DMS 273 treated with DMSO at 0.1 percent for 48 hours (cell line): Measurements from ENCODE around the gene SERPINA7.
"Not testable (repeated sequence)": the region's sequence is repeated elsewhere in the genome, so short reads cannot be mapped to it uniquely, and the experiment has no call there.

Experiments used
- DNase-seq: peaks from one replicate; lab custom pipeline; 2025; lab: John Stamatoyannopoulos, UW

The SERPINA7 gene, protein sequence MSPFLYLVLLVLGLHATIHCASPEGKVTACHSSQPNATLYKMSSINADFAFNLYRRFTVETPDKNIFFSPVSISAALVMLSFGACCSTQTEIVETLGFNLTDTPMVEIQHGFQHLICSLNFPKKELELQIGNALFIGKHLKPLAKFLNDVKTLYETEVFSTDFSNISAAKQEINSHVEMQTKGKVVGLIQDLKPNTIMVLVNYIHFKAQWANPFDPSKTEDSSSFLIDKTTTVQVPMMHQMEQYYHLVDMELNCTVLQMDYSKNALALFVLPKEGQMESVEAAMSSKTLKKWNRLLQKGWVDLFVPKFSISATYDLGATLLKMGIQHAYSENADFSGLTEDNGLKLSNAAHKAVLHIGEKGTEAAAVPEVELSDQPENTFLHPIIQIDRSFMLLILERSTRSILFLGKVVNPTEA

GRCh38 chrX:106038625-106039024 lies at the start of gene SERPINA7:
SERPINA7 (minus strand) TSS chrX:106038727; CDS start chrX:106037058, 1,669 bp downstream.
- DNase-seq = no peak

DNA sequence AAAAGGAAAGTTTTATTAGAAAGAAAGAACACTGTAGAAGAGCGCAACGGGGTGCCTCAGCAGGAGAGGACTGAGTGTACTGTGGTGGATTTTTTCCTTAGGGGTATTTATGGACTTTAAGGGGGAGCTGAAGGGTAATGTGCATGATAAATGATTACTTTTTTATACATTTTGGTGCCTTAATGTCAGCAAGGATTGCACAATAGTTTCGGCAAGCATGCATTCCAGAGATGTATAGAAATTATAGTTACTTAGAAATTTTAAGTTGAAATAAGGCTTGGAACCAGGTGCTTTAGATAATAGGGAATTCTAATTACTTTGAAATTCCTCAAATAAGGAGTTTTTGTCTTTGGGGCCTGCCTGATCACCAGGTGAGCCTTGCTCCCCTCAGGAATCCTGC lies 30.5 kb upstream of the SERPINA7 start:
- no peak for DNase-seq

DNA sequence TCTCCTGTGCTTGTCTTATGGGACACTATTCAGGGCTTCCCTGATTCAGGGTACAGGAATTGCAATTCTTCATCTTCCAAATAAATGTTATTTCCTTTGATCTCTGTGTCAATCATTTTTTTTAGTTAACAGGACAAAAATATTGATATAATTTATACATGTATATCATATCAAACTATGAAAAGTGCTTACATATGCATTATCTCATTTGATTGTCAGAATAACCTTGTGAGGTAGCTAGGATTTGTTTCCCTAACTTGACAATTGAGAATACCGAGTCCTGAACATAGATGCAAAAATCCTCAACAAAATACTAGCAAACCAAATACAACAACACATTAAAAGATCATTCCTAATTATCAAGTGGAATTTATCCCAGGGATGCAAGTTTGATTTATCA lies 11.5 kb upstream of the SERPINA7 start:
- DNase-seq = no peak

- DNase-seq = no peak
These were observed 3.8 kb upstream of the SERPINA7 start for GRCh38 chrX:106042296-106042695.

GRCh38 chrX:106040861-106041260 lies 2.3 kb upstream of the SERPINA7 start:
- no peak for DNase-seq

- no peak for DNase-seq
These were observed 1.4 kb upstream of the SERPINA7 start for GRCh38 chrX:106039920-106040319.

GRCh38 chrX:106037835-106038473 lies 573 bp downstream of the SERPINA7 start:
- DNase-seq = no peak

DNA sequence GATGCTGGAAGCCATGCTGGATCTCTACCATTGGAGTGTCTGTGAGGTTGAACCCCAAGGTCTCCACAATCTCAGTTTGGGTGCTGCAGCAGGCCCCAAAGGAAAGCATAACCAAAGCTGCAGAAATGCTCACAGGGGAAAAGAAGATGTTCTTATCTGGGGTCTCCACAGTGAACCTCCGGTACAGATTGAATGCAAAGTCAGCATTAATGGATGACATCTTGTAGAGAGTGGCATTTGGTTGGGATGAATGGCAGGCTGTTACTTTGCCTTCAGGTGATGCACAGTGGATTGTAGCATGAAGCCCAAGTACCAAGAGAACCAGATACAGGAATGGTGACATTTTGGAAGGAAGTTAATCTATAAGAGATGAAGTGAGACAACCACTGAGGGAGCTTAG lies 1.8 kb downstream of the SERPINA7 start:
- DNase-seq = no peak

GRCh38 chrX:106035064-106035463 lies 3.5 kb downstream of the SERPINA7 start:
- DNase-seq = no peak

- no peak for DNase-seq
These were observed 14.6 kb downstream of the SERPINA7 start for GRCh38 chrX:106023947-106024346.

DNA sequence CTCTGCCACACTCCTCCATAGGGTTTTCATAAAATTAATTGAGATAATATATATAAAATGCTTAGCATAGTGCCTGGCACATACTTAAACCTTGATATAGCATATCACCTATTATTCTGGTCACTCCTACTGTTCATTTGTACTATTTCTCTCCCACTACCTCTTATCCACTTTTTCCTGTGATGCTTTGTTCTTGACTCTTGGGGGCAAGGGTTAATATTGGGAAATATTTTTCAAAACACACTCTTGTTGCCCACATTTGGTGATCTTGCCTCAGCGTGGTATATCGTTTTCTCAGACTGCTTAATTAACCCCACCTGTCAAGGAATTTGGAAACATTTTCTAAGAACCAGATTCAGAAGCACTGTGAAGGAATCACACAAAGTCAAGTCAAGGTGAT lies 16.3 kb downstream of the SERPINA7 start:
- DNase-seq = no peak

DNA sequence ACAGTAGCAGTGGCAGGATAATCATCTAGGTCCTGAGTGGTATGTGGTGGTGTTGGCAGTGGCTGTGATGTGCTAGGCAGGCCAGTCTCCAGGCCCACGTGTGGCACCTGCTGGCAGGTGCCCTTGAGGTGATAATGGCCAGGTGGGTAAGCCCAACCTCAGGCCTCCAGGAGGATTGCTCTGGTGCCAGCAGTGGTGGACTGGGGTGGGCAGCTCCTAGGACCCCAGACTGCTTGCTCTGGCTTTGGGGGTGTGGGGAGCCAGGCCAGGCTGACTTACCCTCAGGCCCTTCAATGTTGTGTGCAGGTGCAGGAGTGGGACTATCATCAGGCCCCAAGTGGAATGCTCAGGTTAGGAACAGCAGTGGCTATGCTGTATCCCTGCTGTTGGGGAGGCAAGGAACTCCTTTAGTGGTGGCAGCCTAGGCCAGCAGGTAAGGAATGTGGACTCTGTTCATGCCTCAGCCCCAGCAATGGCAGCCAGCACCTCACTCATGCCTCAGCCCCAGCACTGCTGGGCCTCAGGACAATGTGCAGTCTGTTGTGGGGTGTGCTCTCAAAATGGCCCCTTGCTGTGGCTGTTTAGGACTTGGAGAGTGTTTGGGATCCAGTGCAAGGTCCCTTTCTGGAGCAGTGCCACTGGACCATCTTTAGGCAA lies 24.3 kb downstream of the SERPINA7 start:
- no peak for DNase-seq

- no peak for DNase-seq
These were observed 29.4 kb downstream of the SERPINA7 start for GRCh38 chrX:106009145-106009544.

GRCh38 chrX:106007815-106008214 lies 30.7 kb downstream of the SERPINA7 start:
- no peak for DNase-seq

DNA sequence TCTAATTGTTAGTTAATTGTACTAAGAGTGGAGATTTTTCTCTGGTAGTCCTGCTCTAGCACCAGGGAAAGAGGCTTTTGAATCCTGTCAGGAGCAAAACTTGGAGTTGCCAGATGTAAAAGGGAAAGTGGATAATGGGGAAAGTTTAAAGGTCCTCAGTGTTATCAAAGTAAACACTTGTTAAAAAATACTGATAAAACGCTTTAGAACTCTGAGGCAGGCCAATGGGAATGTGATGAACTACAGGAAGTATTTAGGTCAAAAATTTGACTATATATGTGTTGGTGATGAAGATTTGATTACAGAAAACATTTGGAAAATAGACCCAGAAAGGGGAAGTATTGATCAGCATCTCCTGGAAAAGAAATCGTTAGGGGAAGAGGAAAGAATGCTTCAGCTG lies 32.8 kb downstream of the SERPINA7 start:
- DNase-seq = no peak

DNA sequence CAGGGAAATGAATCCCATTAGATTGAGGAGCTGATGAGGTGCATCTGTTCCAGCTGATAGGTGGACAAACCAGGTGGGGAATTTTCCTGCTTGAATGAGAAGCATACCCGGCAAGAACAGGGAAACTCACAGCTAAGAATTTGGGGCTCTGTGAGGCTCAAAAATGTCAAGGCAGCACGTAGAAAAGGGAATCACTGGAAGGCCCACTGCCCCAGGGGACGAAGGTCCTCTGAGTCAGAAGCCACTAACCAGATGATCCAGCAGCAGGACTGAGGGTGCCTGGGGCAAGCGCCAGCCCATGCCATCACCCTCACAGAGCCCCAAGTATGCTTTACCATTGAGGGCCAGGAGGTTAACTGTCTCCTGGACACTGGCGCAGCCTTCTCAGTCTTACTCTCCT lies 37.9 kb downstream of the SERPINA7 start:
- DNase-seq = not testable (repeated sequence)

DNA sequence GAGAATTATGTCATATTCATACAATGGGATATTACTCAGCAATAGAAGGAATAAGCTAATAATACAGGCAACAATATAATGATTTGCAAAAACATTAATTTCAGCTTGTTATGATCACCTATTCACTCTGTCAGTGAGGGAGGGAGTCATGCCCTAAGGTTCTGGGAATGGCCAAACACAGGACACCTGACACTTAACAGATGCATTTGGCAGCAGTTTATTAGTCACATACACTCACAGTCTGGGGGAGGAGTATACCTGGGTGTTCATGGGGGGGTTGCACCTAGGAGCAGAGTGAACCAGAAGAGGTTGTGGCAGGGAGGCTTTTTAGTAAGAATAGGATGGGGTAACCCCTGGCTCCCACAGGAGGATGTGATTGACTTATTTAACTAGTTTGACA lies 38.3 kb downstream of the SERPINA7 start:
- no peak for DNase-seq

- DNase-seq = no peak
These were observed 39.2 kb downstream of the SERPINA7 start for GRCh38 chrX:105999294-105999693.

GRCh38 chrX:105988487-105988886 lies 50.0 kb downstream of the SERPINA7 start:
- not testable (repeated sequence) for DNase-seq
